Measurements from ENCODE around the gene ANKRD24.

- TF ChIP-seq POLR2A (IDR thresholded peaks at IDR 0.05) (no peak), CTCF (IDR thresholded peaks at IDR 0.05) (no peak)
Measured at GRCh38 chr19:4227771-4228170, 45.3 kb downstream of the ANKRD24 start.
